OCI-LY3 (cell line): Measurements from ENCODE around the gene OSTF1.

ENCODE experiments used
- CTCF ChIP-seq: fragments of 200-600, 300-600 bp; sonication (generic); IDR thresholded peaks from 2 replicates; pipeline ENCODE4 v1.5.1; 2014; ENCODE audit warnings: antibody characterized with exemption, low read length, low read depth
- EZH2phosphoT487 ChIP-seq: fragments of 200-600 bp; shearing (Covaris generic); IDR thresholded peaks from 2 replicates; pipeline ENCODE4 v1.6.1; 2018; ENCODE audit warnings: antibody characterized with exemption, mixed run types, low read depth

GRCh38 chr9:75161116-75161857 lies 73.0 kb downstream of the OSTF1 start:
- TF ChIP-seq EZH2phosphoT487 (no peak), CTCF (no peak)
